GM19025 (cell line): Measurements from ENCODE around the gene FAM98A.
A peak's percentile ranks its signal among the peaks of the same experiment; 100 is the strongest.

Experiments
- ATAC-seq: cut with Tn5 transposase; IDR thresholded peaks from one replicate; pipeline ENCODE4 v1.9.1; 2021; ENCODE audit warnings: mild to moderate bottlenecking, low read depth, moderate library complexity; ENCODE audit not compliant: unreplicated experiment

The FAM98A gene

GRCh38 chr2:33598561-33599174 lies 431 bp downstream of the FAM98A start:
- ATAC-seq = peak; percentile 42

GRCh38 chr2:33597026-33597425 lies 2.1 kb downstream of the FAM98A start:
- no peak for ATAC-seq

- ATAC-seq = no peak
Observed at GRCh38 chr2:33595385-33595784, 3.7 kb downstream of the FAM98A start.

- no peak for ATAC-seq
Observed at GRCh38 chr2:33589444-33589843, 9.7 kb downstream of the FAM98A start.

GRCh38 chr2:33588232-33588631 lies 10.9 kb downstream of the FAM98A start:
- ATAC-seq = no peak

- ATAC-seq = no peak
Observed at GRCh38 chr2:33586766-33587165, 12.3 kb downstream of the FAM98A start.

- ATAC-seq = no peak
Observed at GRCh38 chr2:33583194-33583938, 15.7 kb downstream of the FAM98A start.

- ATAC-seq = no peak
Observed at GRCh38 chr2:33581872-33582271, 17.2 kb downstream of the FAM98A start.

- no peak for ATAC-seq
Observed at GRCh38 chr2:33579227-33579626, 19.9 kb downstream of the FAM98A start.

- no peak for ATAC-seq
Observed at GRCh38 chr2:33577668-33578067, 21.4 kb downstream of the FAM98A start.

- no peak for ATAC-seq
Observed at GRCh38 chr2:33577084-33577483, 22.0 kb downstream of the FAM98A start.

- ATAC-seq = no peak
Observed at GRCh38 chr2:33573657-33574056, 25.4 kb downstream of the FAM98A start.

GRCh38 chr2:33570681-33571080 lies 28.4 kb downstream of the FAM98A start:
- ATAC-seq = no peak

- no peak for ATAC-seq
Observed at GRCh38 chr2:33561872-33562271, 37.2 kb downstream of the FAM98A start.

- no peak for ATAC-seq
Observed at GRCh38 chr2:33560017-33560416, 39.1 kb downstream of the FAM98A start.

GRCh38 chr2:33559328-33559727 lies 39.8 kb downstream of the FAM98A start:
- ATAC-seq = no peak

GRCh38 chr2:33555681-33556080 lies 43.4 kb downstream of the FAM98A start:
- no peak for ATAC-seq

GRCh38 chr2:33552758-33553461 lies 46.2 kb downstream of the FAM98A start:
- ATAC-seq = no peak

GRCh38 chr2:33550206-33550605 lies 48.9 kb downstream of the FAM98A start:
- no peak for ATAC-seq

GRCh38 chr2:33541243-33541642 lies 57.9 kb downstream of the FAM98A start:
- no peak for ATAC-seq

- ATAC-seq = no peak
Observed at GRCh38 chr2:33535421-33535820, 63.7 kb downstream of the FAM98A start.
